ENCODE results near the gene TM4SF4. TPM values are rescaled to one million over a fixed set of nuclear protein-coding genes. Genes with fewer than 3 reads are reported as not detected.

The TM4SF4 gene
- total RNA-seq, 1 experiment from 2014 or later: 1.4 TPM

GRCh38 chr3:149437710-149438109 is 36.8 kb upstream of the TM4SF4 start:
- ATAC-seq: no peak

GRCh38 chr3:149438981-149439380 is 35.5 kb upstream of the TM4SF4 start:
- ChIA-PET CTCF (no interaction called here), POLR2A (no interaction called here)
- DNase-seq (ENCODE audit: low spot score) (no peak), ATAC-seq (no peak)
- Mint-ChIP-seq H3K4me3 (no peak overlapping the region), H3K9me3 (peaks cover 3% of the 10 kb centered on the region; the same call in 1 of the 2 replicates), H3K36me3 (no peaks in the 10 kb centered on the region), H3K4me1 (0 out of 2 replicates have a peak, but pooled peaks cover 3% of the 10 kb centered on the region), H3K27ac (no peak overlapping the region), H3K27me3 (ENCODE audit: low read depth) (no peaks in the 10 kb centered on the region)
- TF ChIP-seq ZNF532 (CRISPR knock-in tag; IDR thresholded peaks at IDR 0.05; ENCODE audit: borderline replicate concordance) (no peak), IRF2 (CRISPR knock-in tag; IDR thresholded peaks at IDR 0.05; ENCODE audit: borderline replicate concordance, low read depth) (no peak), ZNF425 (CRISPR knock-in tag; conservative IDR thresholded peaks at IDR 0.05) (no peak), ZNF219 (CRISPR knock-in tag; IDR thresholded peaks at IDR 0.05; ENCODE audit: borderline replicate concordance) (no peak), CREB1 (CRISPR knock-in tag; IDR thresholded peaks at IDR 0.05) (no peak), CREM (CRISPR knock-in tag; IDR thresholded peaks at IDR 0.05) (no peak), ETV6 (CRISPR knock-in tag; IDR thresholded peaks at IDR 0.05) (no peak), ZNF416 (CRISPR knock-in tag; IDR thresholded peaks at IDR 0.05) (no peak), GTF2I (CRISPR knock-in tag; conservative IDR thresholded peaks at IDR 0.05) (no peak), TEAD1 (CRISPR knock-in tag; IDR thresholded peaks at IDR 0.05) (no peak), RELA (CRISPR knock-in tag; IDR thresholded peaks at IDR 0.05; ENCODE audit: borderline replicate concordance) (no peak)

More at GRCh38 chr3:149437710-149438109, 36.8 kb upstream of the TM4SF4 start:
- 0 out of 2 replicates have a peak, but pooled peaks cover 3% of the 10 kb centered on the region for H3K4me1 Mint-ChIP-seq
- TF ChIP-seq SMAD4 (CRISPR knock-in tag; IDR thresholded peaks at IDR 0.05): no peak
- no peak for TF ChIP-seq E2F1 (CRISPR knock-in tag; IDR thresholded peaks at IDR 0.05)
- TF ChIP-seq ZNF263 (CRISPR knock-in tag; IDR thresholded peaks at IDR 0.05; ENCODE audit: low read depth): no peak
- TF ChIP-seq ZNF416 (CRISPR knock-in tag; IDR thresholded peaks at IDR 0.05): no peak
- TF ChIP-seq CREB1 (CRISPR knock-in tag; IDR thresholded peaks at IDR 0.05): no peak
- no peak for TF ChIP-seq STAT6 (CRISPR knock-in tag; conservative IDR thresholded peaks at IDR 0.05; ENCODE audit: low read depth)
- TF ChIP-seq FOXJ3 (CRISPR knock-in tag; IDR thresholded peaks at IDR 0.05; ENCODE audit: borderline replicate concordance): no peak
- TF ChIP-seq ZNF671 (CRISPR knock-in tag; IDR thresholded peaks at IDR 0.05): no peak
- no peak for TF ChIP-seq FOXP4 (CRISPR knock-in tag; IDR thresholded peaks at IDR 0.05)
- ChIA-PET POLR2A (no interaction called here), CTCF (no interaction called here)
- no peak overlapping the region for H3K27ac Mint-ChIP-seq
- H3K36me3 Mint-ChIP-seq: no peaks in the 10 kb centered on the region
- H3K9me3 Mint-ChIP-seq: no peaks in the 10 kb centered on the region
- no peak for DNase-seq (ENCODE audit: low spot score)
- no peaks in the 10 kb centered on the region for H3K27me3 Mint-ChIP-seq (ENCODE audit: low read depth)
- H3K4me3 Mint-ChIP-seq: no peak overlapping the region
